ENCODE measurements around the gene OBSL1. TPM values are rescaled to one million over a fixed set of nuclear protein-coding genes. Genes with fewer than 3 reads are reported as not detected.

Gene OBSL1
- total RNA-seq, 2 donors from 2014 or later, result 9.9 to 13.2 TPM

- no peaks in the 10 kb centered on the region for H3K27me3 ChIP-seq
- no peak overlapping the region for H3K9ac ChIP-seq (ENCODE audit: low read depth in 2 of 2, low read length in 2 of 2)
- H3K36me3 ChIP-seq, result no peaks in the 10 kb centered on the region
- DNase-seq, result no peak
- no peak overlapping the region for H3K27ac ChIP-seq
- H3K4me3 ChIP-seq, result no peak overlapping the region
- intact Hi-C loops (cut with DNase I), result no loop called here
- peaks cover 2% of the 10 kb centered on the region for H3K4me1 ChIP-seq
- TF ChIP-seq, protein P1, sequence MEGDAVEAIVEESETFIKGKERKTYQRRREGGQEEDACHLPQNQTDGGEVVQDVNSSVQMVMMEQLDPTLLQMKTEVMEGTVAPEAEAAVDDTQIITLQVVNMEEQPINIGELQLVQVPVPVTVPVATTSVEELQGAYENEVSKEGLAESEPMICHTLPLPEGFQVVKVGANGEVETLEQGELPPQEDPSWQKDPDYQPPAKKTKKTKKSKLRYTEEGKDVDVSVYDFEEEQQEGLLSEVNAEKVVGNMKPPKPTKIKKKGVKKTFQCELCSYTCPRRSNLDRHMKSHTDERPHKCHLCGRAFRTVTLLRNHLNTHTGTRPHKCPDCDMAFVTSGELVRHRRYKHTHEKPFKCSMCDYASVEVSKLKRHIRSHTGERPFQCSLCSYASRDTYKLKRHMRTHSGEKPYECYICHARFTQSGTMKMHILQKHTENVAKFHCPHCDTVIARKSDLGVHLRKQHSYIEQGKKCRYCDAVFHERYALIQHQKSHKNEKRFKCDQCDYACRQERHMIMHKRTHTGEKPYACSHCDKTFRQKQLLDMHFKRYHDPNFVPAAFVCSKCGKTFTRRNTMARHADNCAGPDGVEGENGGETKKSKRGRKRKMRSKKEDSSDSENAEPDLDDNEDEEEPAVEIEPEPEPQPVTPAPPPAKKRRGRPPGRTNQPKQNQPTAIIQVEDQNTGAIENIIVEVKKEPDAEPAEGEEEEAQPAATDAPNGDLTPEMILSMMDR (IDR thresholded peaks at IDR 0.05), result no peak
- no peaks in the 10 kb centered on the region for H3K9me3 ChIP-seq
These were observed 23.9 kb upstream of the OBSL1 start for GRCh38 chr2:219595256-219595655.

- Histone ChIP-seq H3K9ac (ENCODE audit: low read depth in 2 of 2, low read length in 2 of 2) (no peak overlapping the region), H3K27ac (no peak overlapping the region), H3K9me3 (no peaks in the 10 kb centered on the region), H3K36me3 (no peaks in the 10 kb centered on the region), H3K4me1 (peaks cover 2% of the 10 kb centered on the region), H3K4me3 (no peak overlapping the region), H3K27me3 (no peaks in the 10 kb centered on the region)
- TF ChIP-seq, protein P1 (IDR thresholded peaks at IDR 0.05), result no peak
- intact Hi-C loops (cut with DNase I), result no loop called here
- no peak for DNase-seq
These were observed 21.8 kb upstream of the OBSL1 start for GRCh38 chr2:219593154-219593553.

DNA sequence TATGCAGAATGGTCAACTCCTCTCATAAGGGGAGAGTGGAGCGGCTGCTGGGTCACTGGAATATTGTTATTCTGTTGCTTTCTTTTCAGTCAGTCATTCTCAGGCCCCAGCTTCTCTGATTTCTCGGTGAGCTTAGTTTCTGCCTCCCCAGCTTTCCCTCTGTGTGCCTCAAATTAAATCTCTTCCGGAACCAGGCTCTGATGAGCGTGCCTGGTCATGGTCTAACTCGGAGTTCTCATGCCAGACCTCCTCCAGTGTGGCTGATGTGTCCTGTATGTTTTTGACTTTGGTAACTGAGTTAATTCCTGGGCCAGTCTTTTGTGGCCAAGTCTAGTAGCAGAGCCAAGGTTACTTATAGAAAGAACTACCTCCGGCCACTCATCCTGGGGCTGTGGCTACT, 21.4 kb upstream of the OBSL1 start:
- no peak overlapping the region for H3K27ac ChIP-seq
- TF ChIP-seq, protein P1 (IDR thresholded peaks at IDR 0.05), result no peak
- no peak overlapping the region for H3K4me3 ChIP-seq
- no peaks in the 10 kb centered on the region for H3K27me3 ChIP-seq
- H3K9ac ChIP-seq (ENCODE audit: low read depth in 2 of 2, low read length in 2 of 2), result no peak overlapping the region
- intact Hi-C loops (cut with DNase I), result no loop called here
- DNase-seq, result no peak
- H3K9me3 ChIP-seq, result no peaks in the 10 kb centered on the region
- H3K4me1 ChIP-seq, result peaks cover 2% of the 10 kb centered on the region
- H3K36me3 ChIP-seq, result no peaks in the 10 kb centered on the region

- intact Hi-C loops (cut with DNase I), result no loop called here
- no peaks in the 10 kb centered on the region for H3K9me3 ChIP-seq
- H3K9ac ChIP-seq (ENCODE audit: low read depth in 2 of 2, low read length in 2 of 2), result no peak overlapping the region
These were observed 19.8 kb upstream of the OBSL1 start for GRCh38 chr2:219591091-219591490.

DNA sequence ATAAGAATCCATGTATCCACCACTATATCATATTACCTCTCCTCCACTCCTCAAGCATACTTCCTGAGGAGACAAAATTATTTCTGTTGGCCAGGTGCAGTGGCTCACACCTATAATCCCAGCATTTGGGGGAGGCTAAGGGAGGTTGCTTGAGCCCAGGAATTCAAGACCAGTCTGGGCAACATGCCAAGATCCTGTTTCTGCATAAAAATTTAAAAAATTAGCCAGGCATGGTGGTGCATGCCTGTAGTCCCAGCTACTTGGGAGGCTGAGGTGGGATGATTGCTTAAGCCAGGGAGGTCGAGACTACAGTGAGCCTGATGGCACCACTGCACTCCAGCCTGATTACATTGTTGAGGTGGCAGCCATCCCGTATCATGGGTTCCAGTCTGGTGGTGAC, 10.0 kb upstream of the OBSL1 start:
- Histone ChIP-seq H3K4me1 (no peaks in the 10 kb centered on the region), H3K9me3 (no peaks in the 10 kb centered on the region), H3K27me3 (no peaks in the 10 kb centered on the region), H3K27ac (no peak overlapping the region), H3K4me3 (no peak overlapping the region), H3K9ac (ENCODE audit: low read depth in 2 of 2, low read length in 2 of 2) (no peak overlapping the region), H3K36me3 (no peaks in the 10 kb centered on the region)
- TF ChIP-seq, protein P1 (IDR thresholded peaks at IDR 0.05), result no peak
- no peak for DNase-seq
- intact Hi-C loops (cut with DNase I), result no loop called here

More at GRCh38 chr2:219591091-219591490, 19.8 kb upstream of the OBSL1 start:
- Histone ChIP-seq H3K27me3 (no peaks in the 10 kb centered on the region), H3K36me3 (no peaks in the 10 kb centered on the region), H3K4me1 (no peaks in the 10 kb centered on the region), H3K27ac (no peak overlapping the region), H3K4me3 (no peak overlapping the region)
- no peak for DNase-seq
- TF ChIP-seq, protein P1 (IDR thresholded peaks at IDR 0.05), result no peak

All from colonic mucosa (tissue), 4 donors.